ENCODE results near the gene VLDLR. TPM values are rescaled to one million over a fixed set of nuclear protein-coding genes. Genes with fewer than 3 reads are reported as not detected.

The VLDLR gene
- total and polyA plus RNA-seq, 7 donors: 1.8 to 13.6 (median 4.0) TPM

DNA sequence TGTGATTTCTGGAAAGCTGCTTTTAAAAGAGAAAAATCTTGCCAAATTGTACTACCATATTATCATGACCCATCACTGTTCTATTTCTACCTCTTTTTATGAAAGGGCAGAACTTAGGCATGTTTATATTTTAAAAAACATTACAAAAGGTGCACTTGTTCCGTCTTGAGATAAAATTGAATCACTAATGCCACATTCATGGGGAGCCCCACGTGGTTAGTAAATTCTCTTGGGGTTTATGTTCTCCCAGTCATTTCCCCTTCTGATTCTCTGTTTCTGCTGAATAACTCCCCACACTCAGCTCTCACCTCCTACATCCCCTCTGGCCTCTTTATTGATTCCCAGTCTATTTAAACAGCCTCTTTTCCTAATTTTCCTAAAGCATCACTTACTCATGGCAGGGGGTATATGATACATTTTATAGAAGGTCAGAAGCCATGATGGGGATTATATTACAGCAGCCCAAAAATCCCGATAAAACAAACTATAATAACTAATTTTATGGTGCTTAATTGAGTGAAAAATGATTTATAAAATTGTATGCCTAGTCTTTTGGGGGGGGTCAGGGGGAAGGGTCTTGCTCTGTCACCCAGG is 19.7 kb upstream of the VLDLR start:
- Histone ChIP-seq H3K4me1 (peaks cover 0 to 8% (median 3%) of the 10 kb centered on the region in 4 donors), H3K27me3 (no peaks in the 10 kb centered on the region), H3K27ac (no peak overlapping the region), H3K9me3 (no peaks in the 10 kb centered on the region), H3K36me3 (no peaks in the 10 kb centered on the region), H3K4me3 (no peak overlapping the region)
- TF ChIP-seq EP300 (IDR thresholded peaks at IDR 0.05): no peak
- TF ChIP-seq, protein P1, sequence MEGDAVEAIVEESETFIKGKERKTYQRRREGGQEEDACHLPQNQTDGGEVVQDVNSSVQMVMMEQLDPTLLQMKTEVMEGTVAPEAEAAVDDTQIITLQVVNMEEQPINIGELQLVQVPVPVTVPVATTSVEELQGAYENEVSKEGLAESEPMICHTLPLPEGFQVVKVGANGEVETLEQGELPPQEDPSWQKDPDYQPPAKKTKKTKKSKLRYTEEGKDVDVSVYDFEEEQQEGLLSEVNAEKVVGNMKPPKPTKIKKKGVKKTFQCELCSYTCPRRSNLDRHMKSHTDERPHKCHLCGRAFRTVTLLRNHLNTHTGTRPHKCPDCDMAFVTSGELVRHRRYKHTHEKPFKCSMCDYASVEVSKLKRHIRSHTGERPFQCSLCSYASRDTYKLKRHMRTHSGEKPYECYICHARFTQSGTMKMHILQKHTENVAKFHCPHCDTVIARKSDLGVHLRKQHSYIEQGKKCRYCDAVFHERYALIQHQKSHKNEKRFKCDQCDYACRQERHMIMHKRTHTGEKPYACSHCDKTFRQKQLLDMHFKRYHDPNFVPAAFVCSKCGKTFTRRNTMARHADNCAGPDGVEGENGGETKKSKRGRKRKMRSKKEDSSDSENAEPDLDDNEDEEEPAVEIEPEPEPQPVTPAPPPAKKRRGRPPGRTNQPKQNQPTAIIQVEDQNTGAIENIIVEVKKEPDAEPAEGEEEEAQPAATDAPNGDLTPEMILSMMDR (IDR thresholded peaks at IDR 0.05): no peak
- no peak for TF ChIP-seq POLR2AphosphoS5 (IDR thresholded peaks at IDR 0.05)
- TF ChIP-seq POLR2A (IDR thresholded peaks at IDR 0.05): no peak
- intact Hi-C loops (cut with DNase I): no loop called here
- DNase-seq: no peak
- WGBS, 2 donors: 62 to 83% methylated on average over 3 of the region's 3 CpGs

DNA sequence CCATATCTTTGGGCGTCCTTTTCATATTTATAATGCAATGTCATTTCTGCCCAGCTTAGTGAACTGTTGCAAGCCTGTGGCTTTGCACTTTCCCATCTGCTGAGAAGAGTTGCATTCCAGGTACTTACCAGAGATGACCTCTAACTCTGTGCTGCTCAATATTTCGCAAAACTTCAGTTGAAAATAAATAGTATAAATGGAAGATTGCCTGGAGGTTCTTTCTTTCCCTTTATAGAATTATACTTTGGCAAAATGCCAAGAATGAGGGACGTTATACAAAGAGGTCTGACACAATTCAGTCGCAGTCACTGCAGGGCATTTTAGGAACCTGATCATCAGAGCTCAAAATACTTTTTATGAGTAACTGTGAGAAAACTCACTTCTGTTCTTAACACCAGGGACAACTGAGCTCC is 18.9 kb upstream of the VLDLR start:
- Histone ChIP-seq H3K4me1 (peaks cover 0 to 8% (median 3%) of the 10 kb centered on the region in 4 donors), H3K27me3 (no peaks in the 10 kb centered on the region), H3K4me3 (no peak overlapping the region), H3K27ac (no peak overlapping the region), H3K9me3 (no peaks in the 10 kb centered on the region), H3K36me3 (no peaks in the 10 kb centered on the region)
- no peak for DNase-seq
- WGBS, 2 donors: 20 to 37% methylated on average over 4 of the region's 4 CpGs
- TF ChIP-seq POLR2A (IDR thresholded peaks at IDR 0.05) (no peak), EP300 (IDR thresholded peaks at IDR 0.05) (no peak), POLR2AphosphoS5 (IDR thresholded peaks at IDR 0.05) (no peak)
- TF ChIP-seq, protein P1 (IDR thresholded peaks at IDR 0.05): no peak
- intact Hi-C loops (cut with DNase I): no loop called here

DNA sequence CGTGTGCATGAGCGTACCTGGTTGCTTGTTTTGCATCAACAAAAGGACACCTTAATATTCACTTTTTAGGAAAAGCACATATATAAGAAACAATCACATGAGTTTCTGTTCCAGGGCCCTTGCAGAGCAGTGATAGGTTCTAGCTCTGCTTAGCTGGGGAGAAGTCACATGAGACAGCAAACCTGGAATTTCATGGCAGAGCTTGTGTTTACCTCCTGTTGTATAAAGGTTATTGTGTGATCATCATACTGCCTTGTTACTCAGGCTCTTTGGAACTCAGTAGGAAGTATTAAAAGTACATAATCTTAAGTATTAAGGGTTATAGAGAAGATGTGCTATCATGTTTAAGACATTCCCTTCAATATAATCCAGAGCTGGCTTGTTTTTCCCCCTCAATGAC is 18.0 kb upstream of the VLDLR start:
- no peaks in the 10 kb centered on the region for H3K36me3 ChIP-seq
- no peaks in the 10 kb centered on the region for H3K27me3 ChIP-seq
- H3K9me3 ChIP-seq: no peaks in the 10 kb centered on the region
- DNase-seq: no peak
- TF ChIP-seq, protein P1 (IDR thresholded peaks at IDR 0.05): no peak
- TF ChIP-seq EP300 (IDR thresholded peaks at IDR 0.05) (no peak), POLR2AphosphoS5 (IDR thresholded peaks at IDR 0.05) (no peak), POLR2A (IDR thresholded peaks at IDR 0.05) (no peak)
- no peak overlapping the region for H3K27ac ChIP-seq
- no peak overlapping the region for H3K4me3 ChIP-seq
- peaks cover 0 to 8% (median 3%) of the 10 kb centered on the region in 4 donors for H3K4me1 ChIP-seq
- WGBS, 2 donors: 90 to 95% methylated on average over 2 of the region's 2 CpGs
- intact Hi-C loops (cut with DNase I): no loop called here

DNA sequence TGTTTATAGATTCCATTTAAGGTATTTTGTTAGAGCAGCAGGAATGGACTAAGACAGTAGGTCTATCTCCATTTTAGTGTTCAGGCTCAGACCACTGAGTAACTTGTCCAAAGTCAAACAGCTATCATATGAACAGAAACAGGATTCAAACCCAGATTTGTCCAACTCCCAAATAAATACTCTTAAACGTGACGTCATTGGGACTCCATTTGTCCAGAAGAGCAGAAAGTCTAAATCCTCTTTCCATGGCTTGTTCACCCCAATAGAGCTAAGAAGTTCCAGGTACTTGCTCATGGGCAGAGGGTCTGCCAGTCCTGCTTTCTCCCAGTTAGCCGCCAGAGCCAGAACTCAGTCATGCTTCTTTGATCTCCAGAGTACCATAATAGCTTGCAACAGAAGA is 16.3 kb upstream of the VLDLR start:
- H3K4me1 ChIP-seq: peaks cover 0 to 8% (median 4%) of the 10 kb centered on the region in 4 donors

More for the DNA sequence above, 16.3 kb upstream of the VLDLR start:
- Histone ChIP-seq H3K27me3 (no peaks in the 10 kb centered on the region), H3K27ac (no peak overlapping the region), H3K9me3 (no peaks in the 10 kb centered on the region), H3K4me3 (no peak overlapping the region), H3K36me3 (no peaks in the 10 kb centered on the region)
- DNase-seq: no peak
- intact Hi-C loops (cut with DNase I): no loop called here
- WGBS, 2 donors: 94 to 95% methylated on average over 3 of the region's 3 CpGs
- TF ChIP-seq, protein P1 (IDR thresholded peaks at IDR 0.05): no peak
- no peak for TF ChIP-seq POLR2A (IDR thresholded peaks at IDR 0.05)
- no peak for TF ChIP-seq EP300 (IDR thresholded peaks at IDR 0.05)
- no peak for TF ChIP-seq POLR2AphosphoS5 (IDR thresholded peaks at IDR 0.05)
